HL-60/S4 treated with phorbol 12-myristate 13-acetate at 8.2 ng/mL for 4 days and 3 days (cell line): Measurements from ENCODE around the gene TRIM50.
"Not testable (repeated sequence)": the region's sequence is repeated elsewhere in the genome, so short reads cannot be mapped to it uniquely, and the experiment has no call there.

Experiments
- in situ Hi-C: fragments of 300-500 bp; cut with MboI; formaldehyde crosslinking; loops from 2 replicates; pipeline ENCODE4 v1.15.0; 2022; ENCODE audit warnings: low sequenced_read_pairs

The TRIM50 gene

GRCh38 chr7:73350306-73351068, 22.6 kb upstream of the TRIM50 start:
- in situ Hi-C loops = no loop called here

- in situ Hi-C loops = no loop called here
These were observed 21.9 kb upstream of the TRIM50 start for GRCh38 chr7:73349763-73350162.

GRCh38 chr7:73345951-73346350, 18.1 kb upstream of the TRIM50 start:
- in situ Hi-C loops = no loop called here

- in situ Hi-C loops = no loop called here
These were observed 17.7 kb upstream of the TRIM50 start for GRCh38 chr7:73345538-73345937.

GRCh38 chr7:73343671-73344380, 15.9 kb upstream of the TRIM50 start:
- in situ Hi-C loops = no loop called here

- in situ Hi-C loops = no loop called here
These were observed 14.8 kb upstream of the TRIM50 start for GRCh38 chr7:73342645-73343044.

- in situ Hi-C loops = no loop called here
These were observed 14.0 kb upstream of the TRIM50 start for GRCh38 chr7:73341877-73342276.

GRCh38 chr7:73340514-73340913, 12.6 kb upstream of the TRIM50 start:
- in situ Hi-C loops = no loop called here

- in situ Hi-C loops = no loop called here
These were observed 10.4 kb upstream of the TRIM50 start for GRCh38 chr7:73338321-73338720.

- in situ Hi-C loops = no loop called here
These were observed 4.6 kb upstream of the TRIM50 start for GRCh38 chr7:73332447-73332846.

GRCh38 chr7:73330772-73331171, 2.9 kb upstream of the TRIM50 start:
- in situ Hi-C loops = no loop called here

- in situ Hi-C loops = no loop called here
These were observed 2.1 kb upstream of the TRIM50 start for GRCh38 chr7:73329861-73330581.

GRCh38 chr7:73328696-73329095, 814 bp upstream of the TRIM50 start:
- in situ Hi-C loops = no loop called here

- in situ Hi-C loops = not testable (repeated sequence)
These were observed 433 bp downstream of the TRIM50 start for GRCh38 chr7:73327449-73327848.

GRCh38 chr7:73325424-73325823, 2.5 kb downstream of the TRIM50 start:
- in situ Hi-C loops = not testable (repeated sequence)

GRCh38 chr7:73324081-73324845, 3.6 kb downstream of the TRIM50 start:
- in situ Hi-C loops = not testable (repeated sequence)

- in situ Hi-C loops = not testable (repeated sequence)
These were observed 4.3 kb downstream of the TRIM50 start for GRCh38 chr7:73323434-73324080.

- in situ Hi-C loops = not testable (repeated sequence)
These were observed 7.9 kb downstream of the TRIM50 start for GRCh38 chr7:73320009-73320408.

- in situ Hi-C loops = not testable (repeated sequence)
These were observed 8.3 kb downstream of the TRIM50 start for GRCh38 chr7:73319541-73319940.

GRCh38 chr7:73318656-73319204, 9.2 kb downstream of the TRIM50 start:
- in situ Hi-C loops = not testable (repeated sequence)
